Fibroblast of lung (primary cell): Measurements from ENCODE around the gene LDLRAD4. TPM values are rescaled to one million over a fixed set of nuclear protein-coding genes. Genes with fewer than 3 reads are reported as not detected.

ENCODE experiments used
- DNase-seq, 2 donors: peaks; one replicate each; pipeline versions ENCODE4 v3.0.0 to v3.0.0-alpha.2; 2010; ENCODE audit warnings: low read depth in 2 of 2
- H2AFZ ChIP-seq: 2 replicates; pipeline ENCODE4 v1.5.1; 2012; ENCODE audit warnings: low read length, control low read depth, inconsistent platforms
- H3K27ac ChIP-seq: 2 replicates; pipeline ENCODE4 v1.5.1; 2011; ENCODE audit warnings: low read length, control low read depth; ENCODE audit not compliant: insufficient read depth
- H3K27me3 ChIP-seq: 2 replicates; pipeline ENCODE4 v1.5.1; 2011; ENCODE audit warnings: mild to moderate bottlenecking, low read length; ENCODE audit not compliant: control insufficient read depth, insufficient read depth
- H3K36me3 ChIP-seq: 2 replicates; pipeline ENCODE4 v1.5.1; 2011; ENCODE audit warnings: low read length; ENCODE audit not compliant: control insufficient read depth, insufficient read depth
- H3K4me1 ChIP-seq: 2 replicates; pipeline ENCODE4 v1.5.1; 2011; ENCODE audit warnings: low read length; ENCODE audit not compliant: control insufficient read depth, insufficient read depth; ENCODE audit errors: extremely low read depth
- H3K4me2 ChIP-seq: 2 replicates; pipeline ENCODE4 v1.5.1; 2011; ENCODE audit warnings: low read length, control low read depth; ENCODE audit not compliant: insufficient read depth; ENCODE audit errors: extremely low read depth
- H3K4me3 ChIP-seq, 4 experiments: fragments of 200-600 bp in 1 of 4; sonication (generic) in 1 of 4; replicated peaks in 1 of 4; 2 replicates each; pipeline ENCODE4 v1.5.1; 2011 to 2016; ENCODE audit warnings: low read length in 4 of 4, low read depth in 3 of 4, mild to moderate bottlenecking in 3 of 4, control low read depth in 2 of 4, inconsistent platforms in 1 of 4, mixed read lengths in 1 of 4; ENCODE audit not compliant: insufficient read depth in 1 of 4; ENCODE audit errors: control extremely low read depth in 1 of 4
- H3K79me2 ChIP-seq: 2 replicates; pipeline ENCODE4 v1.5.1; 2012; ENCODE audit warnings: mild to moderate bottlenecking, low read length, inconsistent platforms; ENCODE audit not compliant: control insufficient read depth, insufficient read depth
- H3K9ac ChIP-seq: 2 replicates; pipeline ENCODE4 v1.5.1; 2011; ENCODE audit warnings: mild to moderate bottlenecking, low read length, control low read depth; ENCODE audit not compliant: insufficient read depth
- H3K9me3 ChIP-seq: 2 replicates; pipeline ENCODE4 v1.5.1; 2012; ENCODE audit warnings: low read depth, low read length; ENCODE audit not compliant: control insufficient read depth, insufficient read depth
- H4K20me1 ChIP-seq: 2 replicates; pipeline ENCODE4 v1.5.1; 2011; ENCODE audit warnings: low read length; ENCODE audit not compliant: control insufficient read depth, insufficient read depth; ENCODE audit errors: extremely low read depth
- EZH2 ChIP-seq: IDR thresholded peaks from 2 replicates; pipeline ENCODE4 v1.5.1; 2012; ENCODE audit warnings: low read length, control low read depth, mild to moderate bottlenecking; ENCODE audit errors: missing control alignments
- polyA plus RNA-seq, 2 donors: library from polyadenylated mRNA; depleted of rRNA in 1 of 2; stranded (reverse) in 1 of 2; unstranded in 1 of 2; fragments of >200 nt; gene quantifications; 2 replicates each; pipeline ENCODE4 v1.2.1, GENCODE V29; 2011 to 2012; ENCODE audit warnings: missing spikeins in 1 of 2
- total RNA-seq: library from RNA; depleted of rRNA; stranded (reverse); fragments of >200 nt; gene quantifications from 2 replicates; pipeline ENCODE4 v1.2.1, GENCODE V29; 2014
- TF ChIP-seq, protein P1 (sequence below), 2 donors: IDR thresholded peaks in 1 of 2; conservative IDR thresholded peaks in 1 of 2; 1 replicate in 1 of 2; 2 replicates in 1 of 2; pipeline ENCODE4 v1.5.1; 2011 to 2012; ENCODE audit warnings: low read length in 2 of 2, control low read depth in 1 of 2, inconsistent platforms in 1 of 2, low read depth in 1 of 2, mild to moderate bottlenecking in 1 of 2

Gene LDLRAD4
- total and polyA plus RNA-seq, 2 donors (not counting 1 experiment from before 2014, with no cell fraction given) = not detected

DNA sequence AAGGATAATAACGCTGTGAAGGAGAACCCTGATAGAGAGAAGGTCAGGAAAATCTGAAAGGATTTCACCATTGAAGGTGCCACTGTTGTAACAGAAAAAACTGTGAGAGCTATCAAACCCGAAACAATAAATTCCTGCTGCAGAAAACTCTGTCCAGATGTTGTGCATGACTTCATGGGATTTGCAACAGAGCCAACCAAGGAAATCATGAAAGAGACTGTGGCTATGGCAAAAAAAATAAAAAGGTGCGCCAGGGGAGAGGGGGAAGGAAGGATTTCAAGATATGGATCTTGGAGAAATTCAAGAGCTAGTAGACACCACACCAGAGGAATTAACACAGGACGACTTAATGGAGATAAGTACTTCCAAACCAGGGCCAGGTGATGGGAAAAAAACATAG, 88.0 kb downstream of the LDLRAD4 start:
- Histone ChIP-seq H3K27ac (no peak overlapping the region), H2AFZ (no peak overlapping the region), H4K20me1 (no peaks in the 10 kb centered on the region), H3K4me1 (no peaks in the 10 kb centered on the region), H3K4me2 (no peak overlapping the region), H3K36me3 (no peaks in the 10 kb centered on the region), H3K4me3 (no peak overlapping the region), H3K9ac (no peak overlapping the region), H3K27me3 (no peaks in the 10 kb centered on the region), H3K9me3 (no peaks in the 10 kb centered on the region), H3K79me2 (no peaks in the 10 kb centered on the region)
- DNase-seq = no peak
- TF ChIP-seq, protein P1, sequence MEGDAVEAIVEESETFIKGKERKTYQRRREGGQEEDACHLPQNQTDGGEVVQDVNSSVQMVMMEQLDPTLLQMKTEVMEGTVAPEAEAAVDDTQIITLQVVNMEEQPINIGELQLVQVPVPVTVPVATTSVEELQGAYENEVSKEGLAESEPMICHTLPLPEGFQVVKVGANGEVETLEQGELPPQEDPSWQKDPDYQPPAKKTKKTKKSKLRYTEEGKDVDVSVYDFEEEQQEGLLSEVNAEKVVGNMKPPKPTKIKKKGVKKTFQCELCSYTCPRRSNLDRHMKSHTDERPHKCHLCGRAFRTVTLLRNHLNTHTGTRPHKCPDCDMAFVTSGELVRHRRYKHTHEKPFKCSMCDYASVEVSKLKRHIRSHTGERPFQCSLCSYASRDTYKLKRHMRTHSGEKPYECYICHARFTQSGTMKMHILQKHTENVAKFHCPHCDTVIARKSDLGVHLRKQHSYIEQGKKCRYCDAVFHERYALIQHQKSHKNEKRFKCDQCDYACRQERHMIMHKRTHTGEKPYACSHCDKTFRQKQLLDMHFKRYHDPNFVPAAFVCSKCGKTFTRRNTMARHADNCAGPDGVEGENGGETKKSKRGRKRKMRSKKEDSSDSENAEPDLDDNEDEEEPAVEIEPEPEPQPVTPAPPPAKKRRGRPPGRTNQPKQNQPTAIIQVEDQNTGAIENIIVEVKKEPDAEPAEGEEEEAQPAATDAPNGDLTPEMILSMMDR (conservative IDR thresholded peaks at IDR 0.05 in 1 of 2, IDR thresholded peaks at IDR 0.05 in 1 of 2; ENCODE audit: low read depth in 1 of 2, low read length in 2 of 2) = no peak
- TF ChIP-seq EZH2 = no peak

DNA sequence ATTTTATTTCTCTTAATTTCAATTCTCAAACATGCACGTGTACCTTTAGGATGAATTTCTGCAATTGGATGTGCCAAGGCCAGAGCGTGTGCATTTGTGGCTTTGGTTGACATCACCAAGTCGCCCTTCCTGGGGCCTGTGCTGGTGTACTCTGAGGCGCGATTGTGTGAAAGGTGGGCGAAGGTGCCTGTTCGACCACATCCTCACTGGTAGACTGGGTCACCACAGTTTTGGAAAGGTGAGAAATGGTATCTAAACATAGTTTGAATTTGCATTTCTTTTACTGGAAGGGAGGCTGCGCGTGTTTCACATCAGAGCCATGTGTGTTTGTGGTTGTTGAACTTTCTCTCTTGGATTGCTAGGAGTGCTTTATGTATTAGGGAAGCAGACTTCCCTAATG, 89.8 kb downstream of the LDLRAD4 start:
- H3K36me3 ChIP-seq = no peaks in the 10 kb centered on the region
- H3K4me2 ChIP-seq = no peak overlapping the region
- DNase-seq = no peak
- H3K4me3 ChIP-seq = no peak overlapping the region
- no peaks in the 10 kb centered on the region for H3K27me3 ChIP-seq
- H3K79me2 ChIP-seq = no peaks in the 10 kb centered on the region
- no peaks in the 10 kb centered on the region for H3K9me3 ChIP-seq
- no peak overlapping the region for H3K27ac ChIP-seq
- no peak overlapping the region for H2AFZ ChIP-seq
- no peak overlapping the region for H3K9ac ChIP-seq
- no peaks in the 10 kb centered on the region for H4K20me1 ChIP-seq
- TF ChIP-seq, protein P1 (conservative IDR thresholded peaks at IDR 0.05 in 1 of 2, IDR thresholded peaks at IDR 0.05 in 1 of 2; ENCODE audit: low read depth in 1 of 2, low read length in 2 of 2) = no peak
- TF ChIP-seq EZH2 = no peak
- H3K4me1 ChIP-seq = no peaks in the 10 kb centered on the region

DNA sequence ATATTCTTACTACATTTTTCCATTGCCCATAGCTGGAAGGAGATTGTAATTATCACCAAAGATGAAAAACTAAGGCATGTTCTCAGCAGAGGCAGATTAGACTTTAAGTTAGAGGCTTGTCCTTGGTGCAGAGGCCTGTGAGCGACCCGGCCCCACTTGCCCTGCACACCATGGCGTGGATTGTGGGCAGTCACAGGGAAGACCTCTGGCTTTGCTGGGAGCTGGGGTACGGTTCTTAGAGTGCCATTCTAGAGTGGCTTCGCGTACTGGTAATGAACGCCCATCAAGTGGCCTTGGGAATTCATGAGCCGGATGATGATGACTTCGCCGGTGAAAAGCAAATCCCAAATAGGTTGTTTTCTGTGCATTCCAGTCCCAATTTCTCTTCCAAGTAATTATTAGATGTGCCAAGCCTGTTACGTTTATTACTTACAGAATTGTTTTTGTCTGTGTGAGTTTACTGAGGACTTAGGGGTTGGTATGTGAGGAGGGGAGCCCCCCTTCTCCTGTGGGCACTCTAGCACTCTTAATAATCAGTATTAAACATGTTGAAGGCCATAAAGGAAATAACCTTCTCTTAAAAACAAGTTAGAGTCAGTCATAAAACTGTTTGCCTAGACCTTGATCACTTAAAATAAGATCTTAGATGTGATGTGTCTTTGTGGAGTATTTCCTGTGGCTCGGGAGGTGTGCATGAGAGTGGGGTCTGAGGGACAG, 90.6 kb downstream of the LDLRAD4 start:
- TF ChIP-seq EZH2 = no peak
- TF ChIP-seq, protein P1 (conservative IDR thresholded peaks at IDR 0.05 in 1 of 2, IDR thresholded peaks at IDR 0.05 in 1 of 2; ENCODE audit: low read depth in 1 of 2, low read length in 2 of 2) = no peak
- DNase-seq = no peak
- no peaks in the 10 kb centered on the region for H3K79me2 ChIP-seq

More for the DNA sequence above, 90.6 kb downstream of the LDLRAD4 start:
- Histone ChIP-seq H3K9me3 (no peaks in the 10 kb centered on the region), H4K20me1 (no peaks in the 10 kb centered on the region), H3K9ac (no peak overlapping the region), H2AFZ (no peak overlapping the region), H3K4me2 (no peak overlapping the region), H3K27me3 (no peaks in the 10 kb centered on the region), H3K36me3 (no peaks in the 10 kb centered on the region), H3K27ac (no peak overlapping the region), H3K4me3 (no peak overlapping the region), H3K4me1 (no peaks in the 10 kb centered on the region)
